ENCODE measurements around the gene DNAAF5.

The DNAAF5 gene

DNA sequence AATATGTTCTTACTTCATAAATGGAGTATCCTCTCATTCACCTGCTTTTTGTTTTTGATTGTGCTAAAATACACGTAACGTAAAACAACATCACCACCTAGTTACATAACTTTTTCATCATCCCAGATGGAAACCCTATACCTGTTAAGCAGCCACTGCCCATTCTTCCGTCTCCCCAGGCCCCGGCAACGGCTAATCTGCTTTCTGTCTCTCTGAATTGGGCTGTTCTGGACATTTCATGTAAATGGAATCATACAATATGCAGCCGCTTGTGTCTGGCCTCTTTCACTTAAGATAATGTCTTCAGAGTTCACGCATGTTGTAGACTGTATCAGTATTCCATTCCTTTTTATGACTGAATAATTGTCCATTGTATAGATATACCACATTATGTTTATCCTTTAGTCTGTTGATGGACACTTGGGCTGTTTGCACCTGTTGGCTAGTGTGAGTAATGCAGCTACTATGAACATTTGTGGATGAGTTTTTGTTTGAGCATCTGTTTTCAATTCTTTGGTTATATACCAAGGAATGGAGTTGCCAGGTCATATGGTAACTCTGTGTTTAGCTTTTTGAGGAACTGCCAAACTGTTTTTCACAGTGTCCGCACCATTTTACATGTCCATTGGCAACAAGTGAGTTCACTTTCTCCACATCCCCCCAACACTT lies 91.7 kb downstream of the DNAAF5 start:
- DNase-seq: no peak

DNA sequence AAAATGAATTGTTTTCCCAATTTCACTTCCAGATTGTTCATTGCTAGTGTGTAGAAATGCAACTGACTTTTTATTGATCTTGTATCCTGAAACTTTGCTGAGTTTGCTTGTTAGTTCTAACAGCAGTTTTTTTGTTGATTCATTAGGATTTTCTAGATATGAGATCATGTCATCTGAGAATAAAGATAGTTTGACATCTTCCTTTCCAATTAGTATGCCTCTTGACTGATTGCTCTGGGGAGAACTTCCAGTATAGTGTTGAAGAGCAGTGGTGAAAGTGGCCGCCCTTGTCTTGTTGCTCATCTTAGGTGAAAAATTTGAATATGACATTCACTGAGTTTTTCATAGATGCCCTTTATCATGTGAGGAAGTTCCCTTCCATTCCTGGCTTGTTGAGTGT lies 93.8 kb downstream of the DNAAF5 start:
- DNase-seq: no peak

DNA sequence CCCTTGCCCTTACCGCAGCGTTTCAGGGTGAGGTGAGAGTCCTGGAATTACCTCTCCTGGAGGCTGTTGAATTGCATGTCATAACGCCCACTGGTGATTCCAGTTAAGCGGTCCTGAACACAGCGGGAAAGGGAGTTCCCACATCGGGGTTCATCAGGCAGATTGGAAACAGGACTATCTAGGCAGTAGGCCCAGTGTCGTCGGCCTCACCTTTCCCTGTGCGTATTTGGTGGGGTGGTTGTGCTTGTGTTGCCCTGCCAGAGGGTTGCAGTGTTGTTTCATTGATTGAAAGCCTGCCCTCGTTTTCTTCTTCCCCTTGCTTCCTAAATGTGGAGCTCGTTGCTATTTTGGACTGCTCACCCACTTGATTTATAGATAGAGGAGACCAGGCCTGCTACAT lies 95.2 kb downstream of the DNAAF5 start:
- no peak for DNase-seq

DNA sequence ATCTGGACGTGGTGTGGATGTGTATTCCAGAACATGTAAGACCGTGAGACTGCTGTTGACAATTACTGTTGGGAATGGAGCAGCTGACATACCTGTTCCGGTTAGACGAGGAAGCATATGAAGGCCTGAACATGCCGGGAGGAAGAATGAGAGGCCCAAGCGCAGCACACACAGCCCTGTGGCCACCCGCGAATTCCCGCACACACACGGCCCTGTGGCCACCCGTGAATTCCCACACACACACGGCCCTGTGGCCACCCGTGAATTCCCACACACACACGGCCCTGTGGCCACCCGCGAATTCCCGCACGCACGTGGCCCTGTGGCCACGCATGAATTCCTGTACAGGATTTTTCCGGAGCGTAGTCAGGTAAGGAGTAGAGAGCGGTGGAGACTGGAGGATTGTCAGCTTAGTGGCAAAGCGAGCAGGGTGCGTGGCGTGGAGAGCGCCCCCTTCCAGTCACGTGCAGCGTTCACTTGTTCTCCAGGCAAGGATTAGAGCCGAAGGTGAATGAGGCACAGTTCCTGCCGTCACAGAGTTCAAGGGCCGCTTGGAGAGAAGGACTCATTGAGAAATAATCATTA lies 96.3 kb downstream of the DNAAF5 start:
- no peak for DNase-seq

DNA sequence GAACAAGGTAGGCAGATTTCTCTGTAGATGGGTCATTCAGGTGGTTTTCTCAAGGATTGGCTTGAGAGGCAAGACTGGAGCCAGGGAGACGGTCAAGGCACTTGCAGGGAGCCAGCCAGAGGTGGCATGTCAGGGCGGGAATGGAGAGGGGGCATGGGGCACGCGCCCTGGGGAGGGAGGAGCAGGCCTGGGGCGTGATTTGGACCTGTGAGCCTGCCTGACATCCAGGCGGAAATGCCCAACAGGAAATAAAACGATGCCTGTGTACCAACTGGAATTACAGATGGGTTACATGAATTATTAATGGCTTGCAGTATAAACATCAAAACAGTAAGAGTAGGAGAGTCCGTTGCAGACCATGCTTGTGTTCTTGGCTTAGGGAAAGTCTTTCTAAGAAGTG lies 97.2 kb downstream of the DNAAF5 start:
- DNase-seq: no peak

DNA sequence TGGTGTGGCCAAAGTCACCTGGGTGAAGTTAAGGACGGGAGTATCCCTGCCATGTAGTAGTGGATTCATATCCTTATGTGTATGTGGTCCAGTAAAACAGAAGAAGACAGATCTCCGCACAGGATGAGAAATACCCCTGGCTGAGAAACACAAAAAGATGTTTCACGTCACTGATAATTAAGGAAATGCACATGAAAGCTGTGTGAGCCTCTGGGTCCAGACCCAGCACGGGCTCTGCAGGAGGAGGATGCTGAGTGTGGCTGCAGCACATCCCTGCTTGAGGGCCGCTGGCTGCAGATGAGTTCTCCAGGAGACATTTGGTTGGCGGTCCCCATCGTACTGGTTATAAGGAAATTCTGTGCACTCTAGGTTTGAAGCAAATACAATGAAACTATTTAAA lies 97.6 kb downstream of the DNAAF5 start:
- DNase-seq: no peak

DNA sequence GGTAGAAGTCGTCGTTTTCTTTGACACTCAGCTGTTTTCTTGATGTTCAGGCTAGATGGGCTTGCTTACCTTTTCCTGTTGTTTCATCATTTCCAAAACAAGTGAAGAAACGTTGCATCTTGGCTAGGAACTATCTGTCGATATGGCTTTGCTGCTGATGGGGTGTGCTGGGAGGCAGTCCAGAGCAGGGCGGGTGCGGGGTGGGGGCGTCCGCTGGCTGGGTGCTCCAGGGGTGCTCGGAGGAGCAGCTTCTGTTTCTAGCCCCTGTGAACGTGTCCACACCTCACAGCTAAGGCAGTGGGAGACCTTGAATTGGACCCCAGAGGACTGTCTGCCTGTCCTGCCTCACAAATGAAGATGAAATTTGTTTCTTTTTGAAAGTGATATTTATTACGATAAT lies 98.2 kb downstream of the DNAAF5 start:
- DNase-seq: no peak

DNA sequence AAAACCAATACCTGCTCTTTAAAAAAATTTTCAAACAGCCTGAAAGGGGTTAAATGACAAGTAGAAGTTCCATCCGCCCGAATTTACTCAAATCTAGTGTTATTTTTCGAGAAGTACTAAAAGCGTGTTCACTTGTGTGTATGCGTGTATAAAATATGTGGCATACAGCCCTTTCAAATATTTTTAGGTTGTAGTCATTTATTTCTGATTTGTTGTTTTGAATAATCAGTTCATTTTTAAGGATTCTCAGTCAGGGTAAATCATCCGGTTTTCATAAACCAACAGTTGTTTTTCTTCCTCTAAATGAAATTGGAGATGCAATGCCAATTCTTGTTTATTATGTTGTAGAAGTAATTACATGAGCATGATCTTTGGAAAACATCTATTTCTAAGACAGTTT lies 98.9 kb downstream of the DNAAF5 start:
- DNase-seq: no peak

DNA sequence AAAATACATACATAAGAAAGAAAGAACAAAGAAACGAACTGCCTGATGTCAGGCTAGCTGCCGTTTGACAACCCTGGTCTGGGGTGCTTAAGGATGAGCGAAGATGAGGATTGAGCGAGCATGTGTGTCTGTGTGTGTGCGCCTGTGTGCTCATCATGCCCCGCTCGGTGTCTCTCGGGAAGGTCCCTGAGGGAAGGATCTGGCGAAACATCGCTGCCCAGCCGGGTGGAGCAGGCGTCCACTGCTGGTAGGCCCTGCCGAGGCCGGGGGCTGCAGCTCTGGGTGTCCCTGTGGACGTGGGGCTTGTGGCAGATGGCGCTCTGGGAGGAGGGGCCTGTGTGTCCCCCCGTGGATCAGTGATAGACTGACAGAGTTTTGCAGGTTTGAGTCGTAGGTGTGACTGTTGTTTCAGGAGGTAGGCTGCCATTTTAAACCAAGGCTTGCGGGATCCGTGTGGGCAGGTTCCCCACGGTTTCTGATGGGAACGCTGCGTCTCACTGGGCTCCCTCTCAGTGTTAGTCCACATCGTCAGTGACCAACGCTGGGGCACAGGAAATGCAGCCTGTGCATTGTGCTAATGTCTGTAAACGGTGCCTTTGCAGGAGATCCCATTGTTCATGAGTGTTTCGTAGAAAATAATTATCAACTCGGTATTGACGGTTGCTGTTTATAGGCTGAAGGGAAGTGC lies 99.9 kb downstream of the DNAAF5 start:
- no peak for DNase-seq

DNA sequence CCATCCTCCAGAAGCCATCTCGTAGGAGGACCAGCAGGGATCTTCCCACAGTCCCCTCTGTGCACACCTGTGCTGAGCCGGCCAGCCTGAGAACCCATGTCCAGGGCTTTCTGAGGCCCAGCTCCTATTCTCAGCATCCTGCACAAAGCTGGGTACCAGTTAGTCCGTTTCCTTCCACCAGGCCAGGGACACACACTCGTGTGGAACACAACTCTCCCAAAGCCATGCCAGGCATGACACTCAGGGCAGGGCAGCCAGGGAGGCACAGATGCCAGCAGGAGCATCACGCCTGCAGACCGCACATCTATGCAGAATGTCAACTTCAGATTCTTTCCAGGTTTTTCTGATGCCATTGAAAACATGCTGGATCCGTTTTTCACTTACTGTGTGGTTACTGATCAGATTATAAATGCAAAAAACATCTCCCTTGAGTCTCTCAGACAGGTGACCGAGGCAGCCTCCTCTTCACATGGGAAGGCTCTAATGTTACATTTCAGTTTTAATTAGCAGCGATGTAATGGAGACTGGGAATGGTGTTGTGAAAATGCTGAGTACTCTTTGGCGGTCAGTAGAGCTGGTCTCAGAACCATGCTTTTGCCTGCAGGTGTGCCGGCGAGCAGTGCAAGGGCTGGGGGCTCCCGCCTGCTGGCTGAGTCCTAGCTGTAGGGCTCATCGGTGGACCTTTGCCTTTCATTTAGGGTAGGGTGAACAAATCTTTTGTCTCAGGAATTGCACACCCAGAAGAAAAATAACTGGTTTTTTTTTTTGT lies 102.5 kb downstream of the DNAAF5 start:
- DNase-seq: no peak

DNA sequence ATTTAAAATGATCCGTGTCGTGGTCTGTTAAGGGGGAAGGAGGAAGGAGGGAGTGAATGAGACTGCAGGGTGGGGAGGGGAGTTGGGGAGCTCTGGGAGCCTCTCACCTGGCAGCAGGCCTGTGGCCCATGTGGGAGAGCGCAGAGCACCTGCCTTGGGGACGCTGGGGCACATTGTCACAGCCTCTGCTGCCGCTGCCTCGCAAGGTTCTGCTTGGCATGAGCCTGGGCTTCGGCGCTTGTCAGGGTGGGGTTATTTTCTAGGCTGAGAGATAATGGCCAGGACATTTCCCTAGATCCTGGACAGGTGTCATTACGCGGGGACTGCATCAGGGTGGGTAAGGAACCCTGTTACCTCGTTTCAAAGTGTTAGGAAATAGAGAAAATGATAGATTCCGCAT lies 103.6 kb downstream of the DNAAF5 start:
- no peak for DNase-seq

DNA sequence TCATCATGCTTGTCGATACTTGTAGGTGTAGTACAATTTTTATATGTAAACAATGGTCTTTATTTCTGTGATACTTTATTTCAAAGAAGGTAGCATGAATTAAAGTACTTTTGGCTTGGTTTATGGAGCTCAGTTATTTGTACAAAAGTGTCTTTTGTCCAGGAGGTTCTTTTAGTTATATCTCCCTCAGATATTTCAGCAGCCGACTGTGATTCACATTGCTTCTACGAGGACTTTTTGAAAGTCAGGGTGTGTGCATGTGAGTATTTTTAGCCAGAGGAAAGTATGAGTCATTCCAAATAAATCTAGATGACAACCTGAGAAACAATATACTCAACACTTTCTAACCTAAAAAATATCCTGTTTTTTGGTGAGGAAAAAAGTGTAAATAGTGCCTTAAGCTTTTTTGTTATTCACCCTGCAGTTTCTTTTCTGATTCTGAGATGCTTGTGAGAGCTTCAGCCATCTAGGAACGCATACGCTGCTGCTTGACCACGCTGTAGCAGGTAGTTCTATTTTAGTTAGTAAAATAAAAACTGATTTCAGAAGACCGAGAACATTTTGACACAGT lies 105.2 kb downstream of the DNAAF5 start:
- no peak for DNase-seq

DNA sequence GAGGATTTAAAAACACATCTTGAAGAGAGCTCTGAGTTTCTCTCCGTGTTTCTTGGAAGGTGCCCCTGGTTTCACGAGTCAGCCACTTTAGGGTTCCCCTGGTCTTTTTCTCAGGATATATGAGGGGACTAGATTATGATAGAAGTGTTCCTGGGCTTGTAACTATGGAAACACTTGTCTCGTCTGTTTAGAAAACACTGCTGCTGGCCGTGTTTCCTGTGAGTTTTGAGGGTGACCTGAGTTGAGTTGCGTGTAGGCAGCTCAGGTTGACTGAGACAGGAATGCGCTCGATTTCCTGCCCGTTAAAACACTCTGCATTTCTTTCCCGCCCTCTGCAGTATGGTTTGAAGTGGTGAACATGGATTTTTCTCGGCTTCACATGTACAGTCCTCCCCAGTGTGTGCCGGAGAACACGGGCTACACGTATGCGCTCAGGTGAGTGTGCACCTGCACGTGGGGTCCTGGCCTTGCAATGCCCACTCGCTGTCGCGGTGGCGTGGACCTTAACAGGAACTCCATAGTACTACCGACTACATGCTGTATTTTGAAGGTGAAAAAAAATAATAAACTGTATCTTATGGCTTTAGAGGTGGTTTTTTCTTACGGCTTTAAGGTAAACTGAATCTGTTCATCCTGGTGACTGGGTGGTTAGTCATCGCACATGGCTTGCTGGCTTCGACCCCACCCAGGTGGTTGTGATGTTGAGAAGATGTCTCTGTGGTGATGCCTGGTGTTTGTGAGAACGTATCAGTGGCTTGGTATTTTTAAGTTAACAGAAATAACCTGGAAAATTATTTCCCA lies 105.9 kb downstream of the DNAAF5 start, which contains the start of gene SUN1:
Gene SUN1, plus strand, starts transcription at position 310 of the 801 bp plus-strand sequence. Its CDS starts 49 bp downstream, at position 359.
- DNase-seq: no peak

DNA sequence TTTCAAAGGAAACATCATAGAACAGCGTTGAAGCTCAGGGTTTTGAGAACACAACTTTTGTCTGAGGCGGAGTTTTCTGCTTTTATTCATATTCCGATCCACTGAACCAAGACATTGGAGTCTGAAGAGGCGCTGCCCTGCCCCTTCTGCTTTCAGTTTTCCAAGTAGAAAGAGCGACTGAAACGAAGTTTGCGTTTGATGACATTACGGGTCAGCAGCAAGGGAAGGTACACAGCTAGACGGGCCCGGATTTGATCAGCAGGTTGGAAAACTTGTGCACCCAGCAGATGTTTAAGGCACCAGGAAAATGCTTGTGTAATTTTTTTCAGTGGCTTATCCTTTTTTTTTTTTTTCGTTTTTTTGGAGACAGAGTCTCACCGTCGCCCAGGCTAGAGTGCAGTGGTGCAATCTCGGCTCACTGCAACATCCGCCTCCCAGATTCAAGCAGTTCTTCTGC lies 106.5 kb downstream of the DNAAF5 start:
- no peak for DNase-seq

DNA sequence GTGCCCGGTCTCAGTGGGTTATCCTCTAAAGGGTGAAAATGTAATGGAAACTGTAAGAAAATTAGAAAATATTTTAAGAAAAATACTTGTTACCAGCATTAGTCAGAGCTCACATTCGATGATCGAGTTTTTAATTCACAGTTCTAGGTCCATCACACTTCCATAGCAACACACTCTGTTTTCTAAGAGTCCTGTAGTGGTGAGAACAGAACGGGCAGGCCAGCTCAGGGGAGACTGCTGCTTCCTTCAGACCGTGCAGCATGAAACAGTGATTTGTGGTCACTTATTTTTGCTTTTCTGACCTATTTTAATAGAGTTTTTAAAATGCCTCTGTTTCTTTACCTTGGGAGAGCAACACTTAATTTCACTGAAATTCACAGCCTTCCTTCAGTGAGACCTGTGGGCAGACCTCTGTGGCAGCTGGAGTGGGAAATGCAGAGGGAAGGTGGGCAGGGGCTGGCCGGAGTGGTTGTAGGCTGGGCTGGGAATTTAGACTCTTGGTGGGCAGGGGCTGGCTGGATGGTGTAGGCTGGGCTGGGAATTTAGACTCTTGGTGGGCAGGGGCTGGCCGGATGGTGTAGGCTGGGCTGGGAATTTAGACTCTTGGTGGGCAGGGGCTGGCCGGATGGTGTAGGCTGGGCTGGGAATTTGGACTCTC lies 107.2 kb downstream of the DNAAF5 start:
- DNase-seq: no peak

DNA sequence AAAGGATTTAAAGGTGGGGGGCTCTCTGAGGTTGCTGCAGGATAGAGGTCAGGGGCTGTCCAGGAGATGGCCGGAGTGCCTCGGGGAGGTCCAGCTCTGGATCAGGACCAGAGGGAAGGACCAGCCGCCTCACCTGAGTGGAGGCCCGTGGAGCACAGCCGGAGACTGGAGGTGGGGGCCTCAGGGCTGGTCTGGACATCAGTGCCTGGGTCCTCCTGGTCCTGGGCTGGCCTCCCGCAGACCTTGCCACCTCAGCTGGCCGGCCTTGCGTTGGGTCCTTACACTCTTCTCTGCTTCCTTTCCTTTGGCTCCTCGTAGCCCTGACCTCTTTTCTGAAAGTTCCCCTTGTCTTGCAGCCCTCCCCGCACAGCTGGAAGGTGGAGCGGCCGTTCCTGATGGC lies 107.8 kb downstream of the DNAAF5 start:
- DNase-seq: no peak

DNA sequence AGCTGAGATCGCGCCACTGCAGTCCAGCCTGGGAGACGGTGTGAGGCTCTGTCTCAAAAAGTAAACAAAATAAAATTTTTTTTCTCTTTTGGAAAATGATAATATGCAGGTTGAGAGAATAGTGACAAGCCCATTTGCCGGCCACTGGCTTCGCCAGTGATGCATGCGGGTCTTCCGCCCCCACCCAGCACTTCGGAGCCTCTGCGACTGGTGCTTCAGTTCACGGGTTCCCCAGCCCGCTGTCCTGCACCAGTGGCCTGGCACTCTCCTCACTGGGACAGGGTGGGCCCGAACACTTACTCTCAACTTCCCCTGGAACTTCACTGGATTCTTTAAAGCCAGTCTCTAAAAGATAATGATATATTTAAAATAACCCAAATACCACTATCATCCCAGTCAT lies 108.5 kb downstream of the DNAAF5 start:
- no peak for DNase-seq

DNA sequence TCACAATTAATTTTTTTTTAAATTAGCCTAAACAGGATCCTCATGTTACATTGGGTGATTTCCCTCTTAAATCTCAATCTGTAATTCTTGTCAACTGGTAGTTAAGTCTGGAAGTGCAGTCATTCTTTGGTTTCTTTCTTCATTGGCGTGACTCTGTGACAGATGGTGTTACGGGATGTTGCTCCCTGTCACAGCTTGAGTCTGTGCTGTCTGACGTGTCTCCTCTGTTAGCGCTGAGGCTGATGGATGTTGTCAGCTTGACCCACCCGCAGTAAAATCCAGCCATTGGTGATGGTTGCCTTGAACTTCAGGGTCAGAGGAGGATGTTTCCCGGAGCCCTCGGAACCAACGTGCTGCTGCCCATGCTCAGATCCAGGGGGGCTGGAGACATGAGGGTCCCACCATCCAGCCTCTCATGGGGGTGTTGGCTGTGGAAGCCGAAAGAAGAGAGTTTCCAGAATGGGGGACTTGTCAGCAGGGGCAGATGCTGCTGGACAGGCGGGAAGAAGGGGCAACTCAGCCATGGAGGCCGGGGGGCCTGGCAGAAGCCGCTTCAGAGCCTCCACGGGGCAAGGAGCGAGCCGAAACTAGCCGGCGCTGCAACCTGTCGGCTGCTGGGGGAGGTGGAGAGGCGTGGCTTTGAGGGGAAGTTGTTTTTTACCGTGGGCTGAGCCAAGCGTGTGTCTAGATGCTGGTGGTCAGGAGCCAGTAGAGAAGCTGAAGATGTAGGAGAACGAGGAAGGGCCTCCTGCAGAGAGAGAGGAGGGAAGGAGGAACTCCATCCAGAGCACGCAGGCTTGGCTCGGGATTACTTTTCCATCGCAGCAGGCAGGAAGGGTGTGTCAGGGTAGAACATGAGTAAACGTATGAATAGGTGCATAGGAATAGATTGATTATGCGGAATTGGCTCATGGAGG lies 109.2 kb downstream of the DNAAF5 start:
- no peak for DNase-seq
